GM23338 (cell line): Measurements from ENCODE around the gene INTS6. TPM values are rescaled to one million over a fixed set of nuclear protein-coding genes. Genes with fewer than 3 reads are reported as not detected.

Experiments used
- EZH2 ChIP-seq: fragments of 200-600 bp; sonication (generic); IDR thresholded peaks from one replicate; pipeline ENCODE4 v1.8.0; 2017; ENCODE audit warnings: antibody characterized with exemption, mild to moderate bottlenecking, low read depth; ENCODE audit not compliant: unreplicated experiment
- EZH2phosphoT487 ChIP-seq: fragments of 200-600 bp; sonication (generic); IDR thresholded peaks from one replicate; pipeline ENCODE4 v1.8.1; 2018; ENCODE audit warnings: antibody characterized with exemption; ENCODE audit not compliant: unreplicated experiment
- JUNB ChIP-seq: IDR thresholded peaks from one replicate; pipeline ENCODE4 v1.6.1; 2016; ENCODE audit warnings: antibody characterized with exemption; ENCODE audit not compliant: unreplicated experiment
- NANOG ChIP-seq: IDR thresholded peaks from 2 replicates; pipeline ENCODE4 v1.6.1; 2016; ENCODE audit warnings: antibody characterized with exemption, borderline replicate concordance
- POLR2AphosphoS5 ChIP-seq: IDR thresholded peaks from 2 replicates; pipeline ENCODE4 v1.6.1; 2016; ENCODE audit warnings: antibody characterized with exemption, low read depth
- ZNF114 ChIP-seq: fragments of 250-450 bp; sonication (Bioruptor Pico); IDR thresholded peaks from 2 replicates; pipeline ENCODE4 v1.5.0; 2020; ENCODE audit warnings: mild to moderate bottlenecking, moderate library complexity
- ZNF331 ChIP-seq: fragments of 250-450 bp; sonication (Bioruptor Pico); IDR thresholded peaks from 2 replicates; pipeline ENCODE4 v1.5.0; 2020; ENCODE audit warnings: low read depth, mild to moderate bottlenecking, moderate library complexity
- polyA plus RNA-seq: library from polyadenylated mRNA; unstranded; fragments of >200 nt; fragmentation: Nextera tagmentation; extraction: Ambion mirVana; gene quantifications from 2 replicates; pipeline ENCODE4 v1.2.1, GENCODE V29; 2016
- total RNA-seq: library from RNA; depleted of rRNA; stranded (reverse); fragments of >200 nt; shearing (Covaris generic); gene quantifications from 2 replicates; pipeline ENCODE4 v1.2.3, GENCODE V29; 2014
- TF ChIP-seq, protein P1 (sequence below): fragments of 250-450 bp; sonication (Bioruptor Pico); IDR thresholded peaks from 2 replicates; pipeline ENCODE4 v1.5.0; 2020; ENCODE audit warnings: mild to moderate bottlenecking, moderate library complexity
- TF ChIP-seq, protein P2 (sequence below): IDR thresholded peaks from one replicate; pipeline ENCODE4 v1.6.1; 2018; ENCODE audit warnings: antibody characterized with exemption; ENCODE audit not compliant: unreplicated experiment

The INTS6 gene
- total and polyA plus RNA-seq, 2 experiments from 2014 or later, result 24.8 to 38.6 TPM

DNA sequence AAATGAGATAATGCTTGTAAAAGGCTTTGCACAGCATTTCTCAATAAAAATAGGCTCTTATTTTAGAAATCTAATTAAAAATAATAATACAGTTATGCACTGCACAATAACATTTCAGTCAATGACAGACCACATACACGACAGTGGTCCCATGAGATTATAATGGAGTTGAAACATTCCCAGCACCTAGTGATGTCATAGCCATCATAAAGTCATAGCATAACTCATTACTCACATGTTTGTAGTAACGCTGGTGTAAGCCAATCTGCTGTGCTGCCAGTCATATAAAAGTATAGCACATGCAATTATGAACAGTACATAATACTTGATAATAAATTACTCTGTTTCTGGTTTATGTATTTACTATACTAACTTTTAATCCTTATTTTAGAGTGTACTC, 126.1 kb downstream of the INTS6 start (continued):
- TF ChIP-seq, protein P1, sequence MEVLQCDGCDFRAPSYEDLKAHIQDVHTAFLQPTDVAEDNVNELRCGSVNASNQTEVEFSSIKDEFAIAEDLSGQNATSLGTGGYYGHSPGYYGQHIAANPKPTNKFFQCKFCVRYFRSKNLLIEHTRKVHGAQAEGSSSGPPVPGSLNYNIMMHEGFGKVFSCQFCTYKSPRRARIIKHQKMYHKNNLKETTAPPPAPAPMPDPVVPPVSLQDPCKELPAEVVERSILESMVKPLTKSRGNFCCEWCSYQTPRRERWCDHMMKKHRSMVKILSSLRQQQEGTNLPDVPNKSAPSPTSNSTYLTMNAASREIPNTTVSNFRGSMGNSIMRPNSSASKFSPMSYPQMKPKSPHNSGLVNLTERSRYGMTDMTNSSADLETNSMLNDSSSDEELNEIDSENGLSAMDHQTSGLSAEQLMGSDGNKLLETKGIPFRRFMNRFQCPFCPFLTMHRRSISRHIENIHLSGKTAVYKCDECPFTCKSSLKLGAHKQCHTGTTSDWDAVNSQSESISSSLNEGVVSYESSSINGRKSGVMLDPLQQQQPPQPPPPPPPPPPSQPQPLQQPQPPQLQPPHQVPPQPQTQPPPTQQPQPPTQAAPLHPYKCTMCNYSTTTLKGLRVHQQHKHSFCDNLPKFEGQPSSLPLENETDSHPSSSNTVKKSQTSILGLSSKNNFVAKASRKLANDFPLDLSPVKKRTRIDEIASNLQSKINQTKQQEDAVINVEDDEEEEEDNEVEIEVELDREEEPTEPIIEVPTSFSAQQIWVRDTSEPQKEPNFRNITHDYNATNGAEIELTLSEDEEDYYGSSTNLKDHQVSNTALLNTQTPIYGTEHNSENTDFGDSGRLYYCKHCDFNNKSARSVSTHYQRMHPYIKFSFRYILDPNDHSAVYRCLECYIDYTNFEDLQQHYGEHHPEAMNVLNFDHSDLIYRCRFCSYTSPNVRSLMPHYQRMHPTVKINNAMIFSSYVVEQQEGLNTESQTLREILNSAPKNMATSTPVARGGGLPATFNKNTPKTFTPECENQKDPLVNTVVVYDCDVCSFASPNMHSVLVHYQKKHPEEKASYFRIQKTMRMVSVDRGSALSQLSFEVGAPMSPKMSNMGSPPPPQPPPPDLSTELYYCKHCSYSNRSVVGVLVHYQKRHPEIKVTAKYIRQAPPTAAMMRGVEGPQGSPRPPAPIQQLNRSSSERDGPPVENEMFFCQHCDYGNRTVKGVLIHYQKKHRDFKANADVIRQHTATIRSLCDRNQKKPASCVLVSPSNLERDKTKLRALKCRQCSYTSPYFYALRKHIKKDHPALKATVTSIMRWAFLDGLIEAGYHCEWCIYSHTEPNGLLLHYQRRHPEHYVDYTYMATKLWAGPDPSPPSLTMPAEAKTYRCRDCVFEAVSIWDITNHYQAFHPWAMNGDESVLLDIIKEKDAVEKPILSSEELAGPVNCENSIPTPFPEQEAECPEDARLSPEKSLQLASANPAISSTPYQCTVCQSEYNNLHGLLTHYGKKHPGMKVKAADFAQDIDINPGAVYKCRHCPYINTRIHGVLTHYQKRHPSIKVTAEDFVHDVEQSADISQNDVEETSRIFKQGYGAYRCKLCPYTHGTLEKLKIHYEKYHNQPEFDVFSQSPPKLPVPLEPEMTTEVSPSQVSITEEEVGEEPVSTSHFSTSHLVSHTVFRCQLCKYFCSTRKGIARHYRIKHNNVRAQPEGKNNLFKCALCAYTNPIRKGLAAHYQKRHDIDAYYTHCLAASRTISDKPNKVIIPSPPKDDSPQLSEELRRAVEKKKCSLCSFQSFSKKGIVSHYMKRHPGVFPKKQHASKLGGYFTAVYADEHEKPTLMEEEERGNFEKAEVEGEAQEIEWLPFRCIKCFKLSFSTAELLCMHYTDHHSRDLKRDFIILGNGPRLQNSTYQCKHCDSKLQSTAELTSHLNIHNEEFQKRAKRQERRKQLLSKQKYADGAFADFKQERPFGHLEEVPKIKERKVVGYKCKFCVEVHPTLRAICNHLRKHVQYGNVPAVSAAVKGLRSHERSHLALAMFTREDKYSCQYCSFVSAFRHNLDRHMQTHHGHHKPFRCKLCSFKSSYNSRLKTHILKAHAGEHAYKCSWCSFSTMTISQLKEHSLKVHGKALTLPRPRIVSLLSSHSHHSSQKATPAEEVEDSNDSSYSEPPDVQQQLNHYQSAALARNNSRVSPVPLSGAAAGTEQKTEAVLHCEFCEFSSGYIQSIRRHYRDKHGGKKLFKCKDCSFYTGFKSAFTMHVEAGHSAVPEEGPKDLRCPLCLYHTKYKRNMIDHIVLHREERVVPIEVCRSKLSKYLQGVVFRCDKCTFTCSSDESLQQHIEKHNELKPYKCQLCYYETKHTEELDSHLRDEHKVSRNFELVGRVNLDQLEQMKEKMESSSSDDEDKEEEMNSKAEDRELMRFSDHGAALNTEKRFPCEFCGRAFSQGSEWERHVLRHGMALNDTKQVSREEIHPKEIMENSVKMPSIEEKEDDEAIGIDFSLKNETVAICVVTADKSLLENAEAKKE (CRISPR knock-in tag), result no peak
- no peak for TF ChIP-seq ZNF114
- TF ChIP-seq, protein P2, sequence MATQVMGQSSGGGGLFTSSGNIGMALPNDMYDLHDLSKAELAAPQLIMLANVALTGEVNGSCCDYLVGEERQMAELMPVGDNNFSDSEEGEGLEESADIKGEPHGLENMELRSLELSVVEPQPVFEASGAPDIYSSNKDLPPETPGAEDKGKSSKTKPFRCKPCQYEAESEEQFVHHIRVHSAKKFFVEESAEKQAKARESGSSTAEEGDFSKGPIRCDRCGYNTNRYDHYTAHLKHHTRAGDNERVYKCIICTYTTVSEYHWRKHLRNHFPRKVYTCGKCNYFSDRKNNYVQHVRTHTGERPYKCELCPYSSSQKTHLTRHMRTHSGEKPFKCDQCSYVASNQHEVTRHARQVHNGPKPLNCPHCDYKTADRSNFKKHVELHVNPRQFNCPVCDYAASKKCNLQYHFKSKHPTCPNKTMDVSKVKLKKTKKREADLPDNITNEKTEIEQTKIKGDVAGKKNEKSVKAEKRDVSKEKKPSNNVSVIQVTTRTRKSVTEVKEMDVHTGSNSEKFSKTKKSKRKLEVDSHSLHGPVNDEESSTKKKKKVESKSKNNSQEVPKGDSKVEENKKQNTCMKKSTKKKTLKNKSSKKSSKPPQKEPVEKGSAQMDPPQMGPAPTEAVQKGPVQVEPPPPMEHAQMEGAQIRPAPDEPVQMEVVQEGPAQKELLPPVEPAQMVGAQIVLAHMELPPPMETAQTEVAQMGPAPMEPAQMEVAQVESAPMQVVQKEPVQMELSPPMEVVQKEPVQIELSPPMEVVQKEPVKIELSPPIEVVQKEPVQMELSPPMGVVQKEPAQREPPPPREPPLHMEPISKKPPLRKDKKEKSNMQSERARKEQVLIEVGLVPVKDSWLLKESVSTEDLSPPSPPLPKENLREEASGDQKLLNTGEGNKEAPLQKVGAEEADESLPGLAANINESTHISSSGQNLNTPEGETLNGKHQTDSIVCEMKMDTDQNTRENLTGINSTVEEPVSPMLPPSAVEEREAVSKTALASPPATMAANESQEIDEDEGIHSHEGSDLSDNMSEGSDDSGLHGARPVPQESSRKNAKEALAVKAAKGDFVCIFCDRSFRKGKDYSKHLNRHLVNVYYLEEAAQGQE, result no peak
- no peak for TF ChIP-seq EZH2
- TF ChIP-seq JUNB, result no peak
- no peak for TF ChIP-seq NANOG
- TF ChIP-seq ZNF331 (CRISPR knock-in tag), result no peak
- TF ChIP-seq POLR2AphosphoS5, result no peak
- TF ChIP-seq EZH2phosphoT487, result no peak
